OCI-M1 (cell line): ENCODE results near the gene CBX5.
"Not testable (repeated sequence)": the region's sequence is repeated elsewhere in the genome, so short reads cannot be mapped to it uniquely, and the experiment has no call there.

Experiments used
- DNase-seq: peaks from one replicate; lab custom pipeline; 2025; lab: John Stamatoyannopoulos, UW

Gene CBX5

GRCh38 chr12:54279632-54280467 lies at the start of gene CBX5:
Gene CBX5, minus strand, starts transcription at chr12:54280122. Its CDS starts 22,472 bp downstream, at chr12:54257650.
- peak; percentile 99 for DNase-seq

- DNase-seq: peak; percentile 25
Observed at GRCh38 chr12:54328595-54329337, 48.8 kb upstream of the CBX5 start.

- not testable (repeated sequence) for DNase-seq
Observed at GRCh38 chr12:54325442-54326109, 45.7 kb upstream of the CBX5 start.

- peak; percentile 99 for DNase-seq
Observed at GRCh38 chr12:54324617-54325441, 44.9 kb upstream of the CBX5 start, which contains the start of gene COPZ1. Gene COPZ1, plus strand, starts transcription at chr12:54325131. Its CDS starts 33 bp downstream, at chr12:54325164.

- no peak for DNase-seq
Observed at GRCh38 chr12:54321363-54321762, 41.4 kb upstream of the CBX5 start.

- not testable (repeated sequence) for DNase-seq
Observed at GRCh38 chr12:54312309-54312708, 32.4 kb upstream of the CBX5 start.

- no peak for DNase-seq
Observed at GRCh38 chr12:54311051-54311450, 31.1 kb upstream of the CBX5 start.

GRCh38 chr12:54306925-54307741 lies 27.2 kb upstream of the CBX5 start:
- DNase-seq: peak; percentile 100

GRCh38 chr12:54304187-54304810 lies 24.4 kb upstream of the CBX5 start:
- peak; percentile 99 for DNase-seq

GRCh38 chr12:54303640-54304039 lies 23.7 kb upstream of the CBX5 start:
- DNase-seq: peak; percentile 72

GRCh38 chr12:54301428-54302048 lies 21.6 kb upstream of the CBX5 start:
- peak; percentile 71 for DNase-seq

GRCh38 chr12:54300732-54301427 lies 21.0 kb upstream of the CBX5 start, which contains the start of gene NFE2:
Gene NFE2, minus strand, starts transcription at chr12:54301015. Its CDS starts 5,767 bp downstream, at chr12:54295248.
- peak; percentile 96 for DNase-seq

- no peak for DNase-seq
Observed at GRCh38 chr12:54300225-54300731, 20.4 kb upstream of the CBX5 start.

GRCh38 chr12:54299515-54300224 lies 19.7 kb upstream of the CBX5 start:
- DNase-seq: peak; percentile 47

- DNase-seq: peak; percentile 43
Observed at GRCh38 chr12:54298904-54299303, 19.0 kb upstream of the CBX5 start.

GRCh38 chr12:54296393-54297099 lies 16.6 kb upstream of the CBX5 start:
- DNase-seq: peak; percentile 73

GRCh38 chr12:54294953-54295566 lies 15.1 kb upstream of the CBX5 start:
- peak; percentile 69 for DNase-seq
